Mammary epithelial cell (primary cell): ENCODE results near the gene KCNH1.

Source experiments
- CTCF ChIP-seq, 2 donors: IDR thresholded peaks in 1 of 2; conservative IDR thresholded peaks in 1 of 2; 2 replicates each; pipeline ENCODE4 v1.5.1; 2011 to 2012; ENCODE audit warnings: inconsistent platforms in 2 of 2, low read length in 2 of 2, mild to moderate bottlenecking in 2 of 2, control low read depth in 1 of 2, low read depth in 1 of 2; ENCODE audit not compliant: insufficient read depth in 1 of 2; ENCODE audit errors: extremely low read depth in 1 of 2
- EZH2 ChIP-seq: IDR thresholded peaks from 2 replicates; pipeline ENCODE4 v1.6.1; 2012; ENCODE audit warnings: low read length, inconsistent platforms, borderline replicate concordance

GRCh38 chr1:211127166-211127565 lies 6.8 kb downstream of the KCNH1 start:
- no peak for TF ChIP-seq CTCF (conservative IDR thresholded peaks at IDR 0.05 in 1 of 2, IDR thresholded peaks at IDR 0.05 in 1 of 2; ENCODE audit: extremely low read depth in 1 of 2, insufficient read depth in 1 of 2, low read depth in 1 of 2, low read length in 2 of 2)
- no peak for TF ChIP-seq EZH2
